ENCODE measurements around the gene ZSCAN21. TPM values are rescaled to one million over a fixed set of nuclear protein-coding genes. Genes with fewer than 3 reads are reported as not detected.

Gene ZSCAN21
- total RNA-seq, 1 experiment from 2014 or later: 24.3 TPM

DNA sequence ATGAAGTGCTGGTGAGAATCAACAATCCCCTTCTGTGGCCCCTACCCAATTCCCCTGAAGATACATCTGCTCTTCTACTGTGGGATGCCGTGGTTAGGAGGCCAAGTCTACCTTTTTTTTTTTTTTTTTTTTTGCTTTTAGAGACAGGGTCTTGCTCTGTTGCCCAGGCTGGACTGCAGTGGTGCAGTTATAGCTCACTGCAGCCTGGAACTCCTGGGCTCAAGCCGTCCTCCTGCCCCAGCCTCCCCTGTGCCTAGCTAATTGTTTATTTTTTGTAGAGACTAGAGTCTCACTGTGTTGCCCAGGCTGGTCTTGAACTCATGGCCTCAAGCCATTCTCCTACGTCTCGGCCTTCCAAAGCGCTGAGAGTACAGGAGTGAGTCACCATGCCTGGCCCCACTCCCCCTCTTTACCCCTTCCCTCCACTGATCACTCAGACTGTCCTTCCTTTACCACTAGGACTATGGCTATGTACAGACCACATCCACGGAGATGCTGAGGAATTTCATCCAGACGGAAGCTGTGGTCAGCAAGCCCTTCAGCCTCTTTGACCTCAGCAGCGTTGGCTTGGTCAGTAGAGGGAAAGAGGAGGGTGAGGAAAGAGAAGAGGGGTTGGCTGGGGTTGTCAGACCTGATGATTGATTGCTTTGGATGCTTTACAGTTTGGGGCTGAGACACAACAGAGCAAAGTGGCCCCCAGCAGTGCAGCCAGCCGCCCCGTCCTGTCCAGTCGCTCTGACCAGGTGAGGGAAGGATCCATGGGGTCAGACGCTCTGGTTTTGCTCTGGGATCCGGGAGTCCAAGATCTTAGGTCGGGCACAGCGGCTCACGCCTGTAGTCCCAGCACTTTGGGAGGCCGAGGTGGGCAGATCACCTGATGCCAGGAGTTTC, 53.6 kb downstream of the ZSCAN21 start:
- Mint-ChIP-seq H3K27me3 (ENCODE audit: low read depth) (no peaks in the 10 kb centered on the region; the same call in 1 of the 2 replicates), H3K9me3 (peaks cover 0 to 3% of the 10 kb centered on the region in 2 experiments; a peak in 1 of 5 replicates), H3K4me1 (peaks cover 20 to 26% of the 10 kb centered on the region in 2 experiments), H3K36me3 (ENCODE audit: insufficient read depth in 1 of 3, low read depth in 3 of 3) (peaks cover 48 to 72% (median 64%) of the 10 kb centered on the region in 3 experiments), H3K4me3 (peak overlapping the region; percentile 93 to 95), H3K27ac (peak overlapping the region in 2 of 3 experiments; percentile 37 to 93; a peak in 2 of 7 replicates)
- Histone ChIP-seq H4K20me1 (ENCODE audit: control insufficient read depth, insufficient read depth, insufficient read length) (no peaks in the 10 kb centered on the region), H3K4me1 (ENCODE audit: insufficient read depth, low read length) (no peaks in the 10 kb centered on the region), H3K23ac (ENCODE audit: insufficient read length, low read depth, low read length) (no peak overlapping the region), H3K79me2 (ENCODE audit: insufficient read depth, low read length) (peaks cover 5% of the 10 kb centered on the region; the same call in 1 of the 2 replicates), H2BK12ac (ENCODE audit: insufficient read length, low read depth, low read length) (no peak overlapping the region), H3K9me3 (ENCODE audit: control insufficient read depth, low read depth, low read length) (no peaks in the 10 kb centered on the region), H2AFZ (ENCODE audit: low read length) (no peak overlapping the region), H3K14ac (ENCODE audit: insufficient read depth, low read length) (no peak overlapping the region), H3K4me2 (ENCODE audit: insufficient read depth, insufficient read length, low read length) (peak overlapping the region; percentile 52), H3K4ac (ENCODE audit: low read depth, low read length) (no peak overlapping the region), H2BK5ac (ENCODE audit: insufficient read length, low read length) (no peak overlapping the region), H4K91ac (ENCODE audit: insufficient read length, low read depth, low read length) (no peak overlapping the region), H3K56ac (ENCODE audit: insufficient read length, low read depth, low read length) (no peak overlapping the region), H3K27me3 (ENCODE audit: insufficient read depth, low read length) (no peaks in the 10 kb centered on the region), H2BK120ac (ENCODE audit: low read depth, low read length, poor library complexity, severe bottlenecking) (no peak overlapping the region), H4K5ac (ENCODE audit: insufficient read length, low read depth, low read length) (no peak overlapping the region), H3K23me2 (ENCODE audit: insufficient read length, low read depth, low read length, poor library complexity, severe bottlenecking) (no peaks in the 10 kb centered on the region), H3K18ac (ENCODE audit: insufficient read length, low read depth, low read length) (no peak overlapping the region), H2BK20ac (ENCODE audit: low read depth, low read length, poor library complexity, severe bottlenecking) (no peak overlapping the region), H3K27ac (ENCODE audit: insufficient read length, low read depth, low read length) (no peak overlapping the region), H3K79me1 (ENCODE audit: insufficient read depth, low read depth, low read length, poor library complexity, severe bottlenecking) (peaks cover 3% of the 10 kb centered on the region), H2AK5ac (ENCODE audit: insufficient read length, low read length) (no peak overlapping the region), H2BK15ac (ENCODE audit: low read depth, low read length) (no peak overlapping the region), H3K9ac (ENCODE audit: extremely low read depth, insufficient read length, low read length) (no peak overlapping the region), H3T11ph (ENCODE audit: low read length) (no peak overlapping the region), H4K8ac (replicated peaks; ENCODE audit: insufficient read length, low read depth, low read length) (no peak overlapping the region)
- no peak for DNase-seq
- whole genome bisulfite sequencing (ENCODE audit: extremely low coverage, insufficient read length, low lambda C conversion rate): no CpG with 5 or more reads among the region's 17 CpGs
- TF ChIP-seq, protein P1, sequence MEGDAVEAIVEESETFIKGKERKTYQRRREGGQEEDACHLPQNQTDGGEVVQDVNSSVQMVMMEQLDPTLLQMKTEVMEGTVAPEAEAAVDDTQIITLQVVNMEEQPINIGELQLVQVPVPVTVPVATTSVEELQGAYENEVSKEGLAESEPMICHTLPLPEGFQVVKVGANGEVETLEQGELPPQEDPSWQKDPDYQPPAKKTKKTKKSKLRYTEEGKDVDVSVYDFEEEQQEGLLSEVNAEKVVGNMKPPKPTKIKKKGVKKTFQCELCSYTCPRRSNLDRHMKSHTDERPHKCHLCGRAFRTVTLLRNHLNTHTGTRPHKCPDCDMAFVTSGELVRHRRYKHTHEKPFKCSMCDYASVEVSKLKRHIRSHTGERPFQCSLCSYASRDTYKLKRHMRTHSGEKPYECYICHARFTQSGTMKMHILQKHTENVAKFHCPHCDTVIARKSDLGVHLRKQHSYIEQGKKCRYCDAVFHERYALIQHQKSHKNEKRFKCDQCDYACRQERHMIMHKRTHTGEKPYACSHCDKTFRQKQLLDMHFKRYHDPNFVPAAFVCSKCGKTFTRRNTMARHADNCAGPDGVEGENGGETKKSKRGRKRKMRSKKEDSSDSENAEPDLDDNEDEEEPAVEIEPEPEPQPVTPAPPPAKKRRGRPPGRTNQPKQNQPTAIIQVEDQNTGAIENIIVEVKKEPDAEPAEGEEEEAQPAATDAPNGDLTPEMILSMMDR (conservative IDR thresholded peaks at IDR 0.05): no peak
